HG02588 (cell line): ENCODE measurements around the gene MRGPRX2.

Source experiments
- ATAC-seq: cut with Tn5 transposase; IDR thresholded peaks from one replicate; pipeline ENCODE4 v1.9.1; 2021; ENCODE audit warnings: mild to moderate bottlenecking, moderate library complexity; ENCODE audit not compliant: unreplicated experiment

MRGPRX2 gene

DNA sequence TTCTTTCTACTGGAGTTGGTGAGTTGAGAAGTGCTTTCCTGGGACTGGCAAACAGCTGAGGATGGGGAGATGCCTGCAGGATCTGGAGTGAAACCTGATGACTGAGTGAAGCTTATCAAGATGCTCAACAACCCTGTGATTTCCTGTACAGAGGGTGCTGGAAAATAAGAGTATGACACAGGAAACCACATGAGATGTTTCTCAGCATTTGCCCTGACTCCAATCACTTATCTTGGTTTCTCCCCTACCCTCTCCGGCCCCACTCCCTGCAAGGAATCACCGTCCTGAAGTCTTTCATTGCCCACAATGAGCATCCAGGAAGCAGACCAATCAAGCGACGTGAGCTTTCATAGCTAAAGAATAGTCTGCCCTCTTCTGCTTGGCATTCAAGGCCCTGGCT is at the start of gene MRGPRX2:
Gene MRGPRX2 (minus strand): TSS at position 89 of the 400 bp plus-strand sequence. CDS start 4,315 bp downstream, outside the sequence.
- ATAC-seq = no peak

DNA sequence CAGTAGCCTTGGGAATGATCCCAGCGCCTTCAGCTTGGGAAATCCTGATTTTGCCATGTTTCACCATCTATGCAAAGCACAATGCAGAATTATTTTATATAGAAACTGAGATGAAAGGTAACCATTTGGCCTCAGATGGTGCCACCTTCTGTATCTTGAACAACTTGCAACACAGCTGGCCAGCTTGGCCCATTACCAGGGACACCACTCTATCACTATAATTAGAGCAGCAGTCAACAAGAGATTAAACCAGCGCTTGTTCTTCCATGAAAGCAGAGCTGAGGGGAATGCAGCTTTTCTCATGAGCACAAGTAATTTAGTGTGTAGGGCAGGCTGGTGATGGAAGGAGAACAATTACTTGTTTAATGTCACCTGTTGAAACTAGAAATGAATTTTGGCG is 49.8 kb upstream of the MRGPRX2 start:
- no peak for ATAC-seq

DNA sequence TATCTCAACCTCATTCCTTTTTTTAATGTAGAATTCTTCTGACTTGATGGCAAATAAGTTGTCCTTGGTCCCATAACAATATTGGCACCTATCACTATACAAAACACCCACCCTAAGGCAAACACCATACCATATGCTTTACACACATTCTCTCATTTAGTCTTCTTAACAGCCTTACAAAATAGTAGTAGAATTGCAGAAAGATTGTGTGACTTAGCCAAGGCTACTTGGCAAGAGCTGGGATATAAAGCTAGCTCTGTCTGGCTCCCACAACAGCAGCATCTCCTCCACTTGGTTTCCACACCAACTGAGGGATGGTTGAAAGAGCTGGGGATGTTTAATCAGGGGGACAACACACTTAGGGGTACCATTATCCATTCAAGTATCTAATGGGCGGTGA is 46.6 kb upstream of the MRGPRX2 start:
- ATAC-seq = no peak

DNA sequence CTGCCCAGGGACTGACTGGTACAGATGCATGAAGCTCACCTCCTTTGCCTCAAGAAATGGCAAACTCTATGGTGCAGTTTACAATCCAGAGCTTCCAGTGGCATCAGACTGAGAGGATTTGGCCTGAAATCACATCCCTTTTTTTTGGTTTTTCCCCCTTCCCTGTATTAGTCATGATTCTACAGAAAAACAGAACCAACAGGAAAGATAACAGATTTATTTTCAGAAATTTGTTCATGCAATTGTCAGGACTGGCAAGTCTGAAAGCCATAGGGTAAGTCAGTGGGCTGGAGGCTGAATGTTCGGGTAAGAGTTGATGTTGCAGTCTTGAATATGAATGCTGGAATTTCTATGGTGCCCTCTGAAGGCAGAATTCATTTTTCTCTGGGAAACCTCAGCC is 44.5 kb upstream of the MRGPRX2 start:
- no peak for ATAC-seq

DNA sequence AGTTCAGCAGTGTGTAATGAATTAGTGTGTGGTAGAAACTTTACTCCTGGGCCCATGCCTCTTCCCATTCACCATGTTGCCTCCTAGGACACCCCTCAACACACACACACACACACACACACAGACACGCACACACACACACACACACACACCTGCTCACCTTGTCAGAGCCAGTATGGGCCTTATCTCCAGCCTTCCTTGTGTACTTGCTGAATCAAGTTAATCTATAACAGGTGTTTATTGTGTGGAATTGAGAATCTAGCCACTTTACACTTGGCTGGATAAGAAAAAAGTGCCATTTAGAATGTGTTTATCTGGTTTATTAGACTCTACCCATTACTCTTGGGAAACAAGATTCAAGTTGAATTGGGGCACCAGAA is 42.0 kb upstream of the MRGPRX2 start:
- ATAC-seq = no peak

DNA sequence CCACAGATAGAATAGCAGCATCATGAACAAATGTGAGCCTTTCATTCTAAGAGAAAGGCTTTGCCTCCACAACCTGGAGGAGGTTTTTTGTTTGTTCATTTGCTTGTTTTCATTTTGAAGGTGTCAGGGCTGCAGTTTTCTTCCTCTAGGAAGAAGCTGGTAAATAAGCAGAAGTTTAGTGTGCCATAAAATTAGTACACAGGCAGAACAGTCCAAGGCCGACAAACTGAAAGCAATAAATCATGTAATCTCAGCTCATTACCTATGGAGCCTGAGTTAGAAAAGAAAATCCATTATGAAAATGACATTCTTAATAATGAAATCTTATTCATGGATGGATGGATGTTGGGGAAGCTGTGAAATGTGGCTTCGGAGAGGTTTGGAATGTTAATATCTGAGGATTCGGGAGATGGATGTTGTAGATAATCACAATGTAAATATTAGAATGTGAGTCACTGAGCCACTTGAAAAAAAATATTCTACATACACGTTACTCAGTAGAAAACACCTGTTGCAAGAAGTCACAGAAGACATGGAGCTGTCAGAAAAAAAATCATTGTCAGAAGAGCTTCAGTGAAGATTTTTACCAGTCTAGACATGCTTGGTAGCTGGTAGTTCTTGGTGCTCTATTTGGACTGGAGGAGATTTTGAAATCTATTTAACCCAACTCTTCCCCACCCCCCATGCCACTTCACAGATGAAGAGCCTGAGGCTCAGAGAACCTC is 41.4 kb upstream of the MRGPRX2 start:
- ATAC-seq = no peak

DNA sequence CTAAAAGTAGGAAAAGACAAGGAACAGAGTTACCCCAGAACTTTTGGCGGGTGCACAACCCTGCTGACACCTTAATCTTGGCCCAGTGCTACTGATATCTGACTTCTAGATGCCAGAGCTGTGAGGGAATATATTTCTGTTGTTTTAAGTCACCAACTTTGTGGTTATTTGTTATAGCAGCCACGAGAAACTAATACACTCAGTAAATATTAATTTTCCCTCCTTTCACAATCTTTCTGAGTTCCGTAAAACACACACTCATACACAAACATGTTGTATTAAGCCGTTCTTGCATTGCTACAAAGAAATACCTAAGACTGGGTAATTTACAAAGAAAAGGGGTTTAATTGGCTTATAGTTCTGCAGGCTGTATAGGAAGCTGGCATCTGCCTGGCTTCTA is 40.4 kb upstream of the MRGPRX2 start:
- ATAC-seq = no peak

DNA sequence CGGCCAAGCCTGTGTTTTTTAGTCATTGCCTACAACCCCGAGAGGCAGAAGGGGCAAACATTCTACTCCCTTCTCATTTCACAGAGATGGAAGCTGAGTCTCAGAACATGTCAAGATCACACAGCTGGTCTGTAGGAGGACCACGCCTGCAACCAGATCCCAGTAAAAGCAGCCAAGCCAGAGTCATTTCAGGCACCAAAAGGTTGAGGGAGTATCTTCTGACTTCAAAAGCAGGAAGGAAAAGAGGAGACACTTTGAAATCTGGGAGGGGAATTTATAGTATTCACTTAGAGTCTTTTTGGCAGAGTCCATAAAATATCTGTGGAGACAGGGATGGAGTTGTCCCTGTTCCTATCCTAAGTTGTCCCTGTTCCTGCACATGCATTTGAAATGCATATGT is 38.6 kb upstream of the MRGPRX2 start:
- ATAC-seq = no peak

DNA sequence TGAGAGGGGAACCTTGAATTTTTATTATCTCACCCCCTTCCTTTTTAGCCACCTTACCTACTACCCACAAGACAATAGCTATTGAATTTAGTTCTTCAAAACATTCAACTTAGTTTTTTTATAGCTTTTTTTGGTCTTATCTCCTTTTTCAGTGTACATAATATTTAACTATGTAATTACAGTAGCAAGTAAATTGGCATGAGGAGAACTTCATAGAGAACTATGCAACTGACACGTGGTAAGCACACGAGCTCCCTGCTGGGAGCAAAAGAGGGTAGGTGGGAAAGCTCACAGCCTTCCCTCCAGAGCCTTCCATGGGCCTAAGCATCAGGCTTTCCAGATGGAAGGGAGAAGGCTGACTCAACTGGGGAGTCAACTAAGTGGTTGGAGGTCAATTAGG is 34.3 kb upstream of the MRGPRX2 start:
- no peak for ATAC-seq

DNA sequence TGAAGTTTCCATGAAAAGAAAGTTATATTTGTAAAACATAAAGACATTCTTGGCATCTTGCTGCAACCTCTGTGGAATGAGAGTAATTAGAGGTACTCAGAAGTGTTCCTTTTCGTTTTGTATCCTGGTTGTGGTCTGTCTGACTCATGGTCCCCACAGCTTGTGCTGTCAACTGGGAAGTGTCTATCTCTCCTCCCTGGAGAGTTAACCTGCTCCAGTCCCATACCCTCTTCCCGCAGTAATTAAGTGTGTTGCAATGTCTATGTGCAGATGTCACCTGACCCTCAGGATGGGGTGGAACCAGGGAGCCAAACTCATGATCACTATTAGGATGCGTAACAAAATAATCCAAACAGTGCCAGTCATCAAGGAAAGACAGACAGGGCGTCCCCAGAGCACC is 33.5 kb upstream of the MRGPRX2 start:
- ATAC-seq = no peak

DNA sequence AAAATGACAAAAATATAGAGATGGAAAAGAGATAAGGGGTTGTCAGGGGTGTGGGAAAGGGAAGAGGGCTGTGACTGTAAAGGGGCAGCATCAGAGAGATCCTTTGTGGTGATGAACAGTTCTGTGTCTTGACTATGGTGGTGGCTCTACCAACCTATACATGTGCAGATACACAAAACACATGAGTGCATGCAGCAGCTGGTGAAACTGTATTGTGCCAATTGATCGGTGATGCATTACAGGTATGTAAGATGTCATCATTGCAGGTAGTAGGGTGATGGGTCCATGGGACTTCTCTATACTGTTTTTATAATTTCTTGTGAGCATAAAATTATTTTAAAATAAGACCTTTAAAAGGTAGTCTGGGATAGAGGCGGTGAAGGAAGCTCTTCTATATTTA is 32.3 kb upstream of the MRGPRX2 start:
- ATAC-seq = no peak

DNA sequence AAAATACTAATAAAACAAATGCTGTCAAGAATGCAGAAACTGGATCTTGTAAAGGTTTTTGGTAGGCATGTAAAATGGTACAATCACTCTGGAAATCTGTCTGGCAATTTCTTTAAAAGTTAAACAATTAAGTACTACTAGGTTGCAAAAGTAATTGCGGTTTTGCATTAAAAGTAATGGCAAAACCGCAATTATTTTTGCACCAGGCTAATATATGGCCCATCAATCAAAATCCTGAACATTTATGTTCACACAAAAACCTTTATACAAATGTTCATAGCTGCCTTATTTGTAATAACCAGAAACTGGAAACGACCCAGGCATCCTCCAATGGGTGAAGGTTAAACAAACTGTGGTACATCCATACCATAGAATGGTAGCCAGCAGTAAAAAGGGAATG is 31.8 kb upstream of the MRGPRX2 start:
- no peak for ATAC-seq

DNA sequence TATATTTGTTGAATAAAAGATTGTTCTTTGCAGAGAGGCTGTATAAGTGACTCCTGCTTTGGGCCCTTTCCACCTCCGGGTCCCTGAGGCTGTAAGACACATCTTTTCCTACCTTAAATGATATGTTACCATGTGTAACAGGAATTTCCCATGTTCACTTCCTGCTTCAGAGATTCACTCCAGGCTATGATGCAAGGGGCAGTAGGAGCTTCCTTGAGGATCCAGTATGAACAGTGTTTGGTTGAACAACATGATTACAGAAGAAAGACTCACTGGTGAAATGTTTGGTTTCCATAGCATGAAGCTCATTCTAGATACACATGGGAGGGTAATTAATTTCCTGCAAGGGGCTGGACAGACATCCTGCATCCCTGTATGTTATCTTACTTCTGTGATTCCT is 30.8 kb upstream of the MRGPRX2 start:
- no peak for ATAC-seq

DNA sequence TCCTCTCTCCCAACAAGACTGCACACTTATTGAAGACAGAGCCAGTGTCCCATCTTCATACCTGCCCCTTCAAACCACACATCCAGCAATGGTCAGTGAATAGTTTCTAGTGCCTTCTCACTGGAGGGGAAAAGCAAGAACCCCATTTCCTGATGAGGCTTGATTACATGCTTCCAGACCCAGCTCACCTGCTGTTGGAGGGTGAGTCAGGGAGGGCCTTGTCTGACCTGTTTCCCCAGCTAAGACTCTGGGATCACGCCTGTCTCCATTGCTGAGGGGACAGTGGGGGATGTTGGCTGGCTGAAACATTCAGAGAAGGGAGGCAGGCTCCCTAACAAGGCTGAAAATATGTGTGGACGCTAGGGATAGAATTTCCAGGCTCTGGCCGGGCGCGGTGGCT is 28.9 kb upstream of the MRGPRX2 start:
- no peak for ATAC-seq

DNA sequence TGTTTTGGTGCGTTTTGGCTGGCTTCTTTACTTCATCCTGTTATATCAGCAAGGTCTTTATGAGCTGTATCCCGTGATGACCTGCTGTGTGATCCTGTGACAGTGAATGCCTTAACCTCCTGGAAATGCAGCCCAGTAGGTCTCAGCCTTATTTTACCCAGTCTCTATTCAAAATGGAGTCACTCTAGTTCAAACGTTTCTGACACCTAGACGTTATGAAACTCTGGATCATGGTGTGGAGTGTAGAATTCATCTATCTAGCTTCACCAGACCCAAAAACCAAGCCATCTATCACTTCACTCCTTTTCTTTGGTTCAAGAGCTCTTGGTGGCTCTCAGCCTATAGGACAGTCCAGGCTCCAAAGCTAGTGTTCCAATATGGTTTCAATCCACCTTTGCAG is 28.3 kb upstream of the MRGPRX2 start:
- ATAC-seq = no peak

DNA sequence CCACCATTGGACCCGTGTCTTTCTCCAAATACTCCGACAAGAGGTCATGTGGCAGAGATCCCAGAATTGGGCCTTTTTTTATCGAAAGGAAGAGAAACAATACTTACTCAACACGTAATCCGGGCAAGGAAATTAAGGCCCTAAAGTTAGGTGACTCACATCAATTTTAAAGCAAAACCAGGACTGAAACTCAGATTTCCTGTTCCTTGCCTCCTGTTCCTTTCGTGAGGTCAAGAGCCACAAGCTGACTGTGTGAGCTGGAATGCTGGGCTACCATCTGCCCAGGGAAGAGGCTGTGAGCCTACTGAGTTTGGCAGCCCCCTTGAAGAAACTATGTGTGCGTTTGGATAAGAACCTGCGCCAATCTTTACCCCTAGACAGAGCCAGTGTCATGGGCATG is 27.1 kb upstream of the MRGPRX2 start:
- no peak for ATAC-seq

DNA sequence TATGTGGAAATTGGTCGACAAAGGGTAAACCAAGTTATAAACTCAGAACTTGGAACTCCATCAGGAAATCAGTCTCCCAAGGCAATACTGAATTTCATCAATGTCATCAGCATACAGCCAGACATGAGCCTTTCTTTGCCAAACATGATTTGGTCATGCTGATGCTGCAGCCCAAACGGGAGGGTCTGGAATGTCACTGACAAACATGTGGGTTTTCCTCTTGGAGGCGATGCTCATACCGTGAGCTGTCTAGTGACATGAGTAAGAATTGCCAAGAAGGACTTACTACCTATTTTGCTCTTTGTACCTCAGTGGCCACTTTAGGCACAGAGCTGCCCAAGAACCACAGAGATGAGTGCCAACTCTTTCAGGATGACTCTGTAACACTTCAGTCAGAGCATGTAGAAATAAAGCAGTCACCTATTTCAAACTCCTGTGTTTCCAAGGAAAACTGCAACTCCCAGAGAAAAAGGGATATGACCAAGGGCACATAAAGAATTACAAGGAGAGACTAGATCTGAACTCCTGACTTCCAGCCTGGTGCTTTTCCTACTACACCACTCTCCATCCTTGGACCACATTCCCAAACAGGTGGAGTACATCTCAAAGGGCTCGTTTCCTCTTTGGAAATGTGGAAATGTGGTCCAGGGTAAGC is 24.3 kb upstream of the MRGPRX2 start:
- ATAC-seq = no peak

DNA sequence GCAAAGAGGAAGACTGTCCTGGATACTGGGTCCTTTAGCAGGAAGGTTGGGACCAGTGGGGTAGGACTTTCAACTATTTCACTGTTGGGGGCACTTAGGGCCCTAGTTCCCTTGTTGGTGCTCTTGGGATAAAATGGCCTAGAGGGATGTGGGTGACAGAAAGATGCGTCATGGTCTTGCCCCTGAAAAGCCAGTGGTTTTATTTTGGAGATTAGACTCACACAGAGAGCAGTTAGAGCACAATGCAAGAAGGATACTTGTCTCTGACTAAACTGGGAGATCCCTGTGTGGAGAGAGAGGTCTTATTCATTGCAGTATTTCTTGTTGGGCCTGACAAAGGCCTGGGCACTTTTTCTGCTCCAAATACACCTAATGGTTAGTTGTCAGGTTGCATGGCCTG is 22.6 kb upstream of the MRGPRX2 start:
- no peak for ATAC-seq

DNA sequence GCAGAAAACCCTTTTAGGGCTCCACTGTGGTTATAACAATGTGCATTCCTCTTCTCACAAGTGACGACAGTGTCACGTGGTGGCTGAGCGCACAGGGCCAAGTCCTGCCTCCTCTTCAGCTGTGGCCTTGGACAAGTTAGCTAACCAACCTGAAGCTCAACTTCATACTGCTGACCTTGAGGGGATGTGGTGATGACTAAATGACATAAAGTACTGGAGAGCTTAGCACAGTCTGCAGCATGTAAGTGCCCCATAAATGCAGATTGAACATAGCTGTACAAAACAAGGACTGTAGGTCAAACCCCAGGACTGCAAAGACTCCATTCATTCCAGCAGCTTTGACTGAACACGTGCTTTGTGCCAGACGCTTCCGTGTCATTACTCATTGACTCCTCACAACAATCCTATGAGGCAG is 20.1 kb upstream of the MRGPRX2 start:
- ATAC-seq = no peak

DNA sequence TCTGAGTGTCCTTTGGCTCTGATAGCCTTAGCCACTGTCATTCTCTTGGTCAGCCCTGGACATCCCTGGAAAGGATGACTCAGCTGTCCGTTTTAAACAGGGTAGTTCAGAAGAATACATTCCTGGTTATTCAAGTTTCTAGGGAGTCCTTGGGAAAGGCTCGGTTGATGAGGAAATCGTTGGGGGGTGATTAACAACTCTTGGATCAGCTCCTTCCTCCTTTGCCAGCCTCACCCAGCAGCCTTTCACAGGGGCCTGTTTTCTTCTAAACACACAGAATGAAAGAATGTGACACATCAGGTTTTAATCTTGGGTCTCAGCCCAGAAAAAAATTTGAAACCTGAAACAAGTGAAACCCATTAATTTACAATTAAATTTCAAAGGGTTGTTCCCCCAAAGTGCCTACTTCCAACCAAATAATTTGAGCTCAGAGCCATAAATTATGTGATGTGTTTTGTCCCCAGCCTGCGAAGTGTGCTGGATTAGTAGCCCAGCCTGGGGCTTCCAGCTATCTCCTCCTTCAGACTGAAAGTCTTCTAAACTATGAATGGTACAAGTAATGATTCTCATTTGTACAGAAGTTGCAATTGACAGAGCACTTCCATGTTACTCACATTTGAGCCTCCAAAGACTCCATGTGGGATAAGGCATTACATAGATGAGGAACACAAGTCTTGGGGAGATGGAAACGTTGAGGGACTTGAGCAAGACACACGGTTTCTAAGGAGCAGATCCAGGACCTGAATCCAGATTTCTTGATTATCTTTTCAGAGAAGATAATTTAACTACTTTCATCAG is 19.3 kb upstream of the MRGPRX2 start:
- ATAC-seq = no peak

DNA sequence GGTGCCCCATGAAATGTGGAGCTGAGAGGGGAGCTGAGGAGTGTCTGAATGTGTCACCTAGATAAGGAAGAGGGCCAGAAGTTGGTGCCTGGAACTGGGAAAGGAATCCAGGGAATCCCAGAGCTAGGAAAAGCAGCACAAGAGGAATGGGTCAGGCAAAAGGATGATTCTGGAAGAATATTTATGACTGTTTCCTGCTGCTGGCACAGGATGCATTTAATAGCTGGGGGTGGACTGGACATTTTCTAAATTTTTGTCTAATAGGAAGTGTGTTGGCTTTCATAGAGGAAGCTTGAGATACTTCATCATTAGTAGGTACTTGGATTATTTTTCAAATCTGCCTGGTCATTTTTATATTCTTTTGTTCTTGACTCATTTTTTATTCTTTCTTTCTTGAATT is 17.4 kb upstream of the MRGPRX2 start:
- ATAC-seq = no peak
